Tongue (tissue), 2 donors: ENCODE results near the gene NR2F1-AS1. TPM values are rescaled to one million over a fixed set of nuclear protein-coding genes. Genes with fewer than 3 reads are reported as not detected.

Source experiments
- DNase-seq: peaks from one replicate; pipeline ENCODE4 v3.0.0-alpha.2; 2015
- total RNA-seq: library from RNA; depleted of rRNA; stranded (reverse); fragments of >200 nt; gene quantifications from one replicate; pipeline ENCODE4 v1.2.3, GENCODE V29; 2014

Gene NR2F1-AS1
- 16.7 TPM for total RNA-seq

DNA sequence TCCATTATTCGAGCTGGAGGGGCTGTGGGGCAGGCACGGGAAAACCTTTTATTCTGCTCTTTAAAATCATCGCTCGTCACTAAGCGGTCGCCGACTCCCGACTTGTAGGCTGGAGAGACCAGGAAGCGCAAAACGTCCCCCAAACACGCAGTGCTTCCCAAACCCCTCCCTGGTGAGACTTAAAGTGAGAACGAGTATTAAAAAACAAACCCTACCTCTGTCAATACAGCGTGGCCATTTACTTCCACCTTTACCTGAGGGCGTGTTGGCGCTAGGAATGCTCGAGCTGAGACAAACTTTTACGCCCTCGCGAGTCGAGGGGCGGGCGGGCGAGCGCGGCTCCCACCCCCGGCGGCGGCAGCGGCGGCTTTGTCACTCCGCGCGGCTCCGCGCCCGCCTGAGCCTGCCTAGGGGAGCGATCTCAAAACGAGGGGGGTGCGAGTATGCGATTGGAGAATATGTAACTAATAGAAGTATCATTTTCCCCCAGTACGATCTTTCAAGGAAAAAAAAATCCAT, at the start of gene NR2F1-AS1:
TSS of gene NR2F1-AS1 (minus strand) at position 293 of the 519 bp plus-strand sequence.
- DNase-seq, result peak; percentile 60

DNA sequence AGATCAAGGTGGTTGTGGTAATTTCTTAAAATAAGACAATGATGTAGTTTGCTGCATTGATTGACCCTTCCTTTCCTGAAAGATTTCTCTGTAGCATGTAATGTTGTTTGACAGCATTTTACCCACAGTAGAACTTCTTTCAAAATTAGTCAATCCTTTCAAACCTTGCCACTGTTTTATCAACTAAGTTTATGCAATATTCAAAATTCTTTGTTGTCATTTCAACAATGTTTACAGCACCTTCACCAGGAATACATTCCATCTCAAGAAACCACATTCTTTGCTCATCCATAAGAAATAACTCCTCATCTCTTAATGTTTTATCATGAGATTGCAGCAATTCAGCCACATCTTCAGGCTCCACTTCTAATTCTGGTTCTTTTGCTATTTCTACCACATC, 45.8 kb upstream of the NR2F1-AS1 start:
- no peak for DNase-seq

DNA sequence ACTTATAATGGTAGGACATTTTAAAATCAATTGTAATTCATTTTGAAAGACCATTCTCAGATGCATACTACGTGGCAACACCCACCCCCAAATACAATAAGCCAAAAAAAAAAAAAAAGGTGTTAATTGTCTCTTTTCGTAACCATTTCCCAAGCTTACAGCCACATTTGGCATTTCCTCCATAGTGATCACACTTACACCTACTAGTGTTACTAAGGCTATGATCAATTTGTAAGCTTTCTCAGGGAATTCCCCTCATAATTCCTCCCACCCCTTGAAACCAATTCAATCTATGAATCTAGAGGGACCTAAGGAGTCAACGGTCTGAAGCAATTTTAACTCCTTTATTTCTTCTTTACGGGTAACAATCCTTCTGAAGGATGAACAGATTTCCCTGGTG, 42.1 kb upstream of the NR2F1-AS1 start:
- DNase-seq, result no peak

DNA sequence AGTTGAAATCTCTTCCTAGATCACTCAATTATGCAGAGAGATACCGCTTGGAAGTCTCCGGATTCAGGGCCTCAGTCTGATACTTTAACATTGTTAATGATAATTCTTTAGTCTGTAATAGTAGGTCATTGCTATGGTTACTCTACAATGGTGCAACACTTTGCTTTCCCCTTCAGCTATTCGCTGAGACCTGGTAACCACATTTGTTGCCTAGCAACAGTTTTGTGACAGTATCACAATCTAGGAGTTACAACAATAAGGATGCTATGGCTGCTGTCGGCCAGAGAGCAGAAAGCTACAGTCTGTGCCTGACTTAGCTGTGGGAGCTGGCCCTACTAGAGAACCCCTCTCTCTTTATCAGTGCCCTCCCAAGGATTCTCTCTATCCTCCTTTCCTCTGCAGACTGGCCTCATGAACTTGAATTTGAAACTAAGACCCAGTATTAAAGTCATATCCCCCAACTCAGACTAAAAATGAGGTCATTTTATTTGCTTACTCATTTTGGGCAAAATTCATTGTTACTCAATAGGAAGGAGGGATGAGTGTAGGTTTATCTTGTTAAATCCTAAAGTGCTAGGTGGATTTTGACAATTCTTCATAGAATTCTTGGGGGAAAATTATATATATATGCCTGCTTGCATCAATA, 41.3 kb upstream of the NR2F1-AS1 start:
- peak; percentile 31 for DNase-seq

DNA sequence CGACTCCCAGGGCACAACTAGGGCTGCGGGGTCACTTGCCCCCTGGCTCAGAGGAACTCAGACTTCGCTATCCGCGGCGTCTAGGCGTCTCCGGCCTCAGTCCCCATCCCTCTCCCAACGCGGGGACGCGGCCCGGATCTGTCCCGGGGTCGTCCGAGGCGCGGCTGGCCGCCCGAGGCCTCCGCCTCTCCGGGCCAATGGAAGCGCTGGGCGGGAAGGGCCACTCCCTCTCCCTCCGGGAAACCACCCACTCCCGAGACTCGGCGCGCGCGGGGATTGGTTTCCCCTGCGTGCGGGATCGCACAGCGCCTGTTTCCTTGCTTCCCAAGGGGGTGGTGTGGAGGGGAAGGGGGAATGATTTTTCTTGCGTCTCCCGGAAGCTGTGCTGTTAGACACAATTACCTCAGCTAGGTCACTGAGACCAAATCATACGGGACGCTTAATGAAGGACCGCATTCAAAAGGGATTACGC, 40.3 kb upstream of the NR2F1-AS1 start:
- DNase-seq, result peak; percentile 75

DNA sequence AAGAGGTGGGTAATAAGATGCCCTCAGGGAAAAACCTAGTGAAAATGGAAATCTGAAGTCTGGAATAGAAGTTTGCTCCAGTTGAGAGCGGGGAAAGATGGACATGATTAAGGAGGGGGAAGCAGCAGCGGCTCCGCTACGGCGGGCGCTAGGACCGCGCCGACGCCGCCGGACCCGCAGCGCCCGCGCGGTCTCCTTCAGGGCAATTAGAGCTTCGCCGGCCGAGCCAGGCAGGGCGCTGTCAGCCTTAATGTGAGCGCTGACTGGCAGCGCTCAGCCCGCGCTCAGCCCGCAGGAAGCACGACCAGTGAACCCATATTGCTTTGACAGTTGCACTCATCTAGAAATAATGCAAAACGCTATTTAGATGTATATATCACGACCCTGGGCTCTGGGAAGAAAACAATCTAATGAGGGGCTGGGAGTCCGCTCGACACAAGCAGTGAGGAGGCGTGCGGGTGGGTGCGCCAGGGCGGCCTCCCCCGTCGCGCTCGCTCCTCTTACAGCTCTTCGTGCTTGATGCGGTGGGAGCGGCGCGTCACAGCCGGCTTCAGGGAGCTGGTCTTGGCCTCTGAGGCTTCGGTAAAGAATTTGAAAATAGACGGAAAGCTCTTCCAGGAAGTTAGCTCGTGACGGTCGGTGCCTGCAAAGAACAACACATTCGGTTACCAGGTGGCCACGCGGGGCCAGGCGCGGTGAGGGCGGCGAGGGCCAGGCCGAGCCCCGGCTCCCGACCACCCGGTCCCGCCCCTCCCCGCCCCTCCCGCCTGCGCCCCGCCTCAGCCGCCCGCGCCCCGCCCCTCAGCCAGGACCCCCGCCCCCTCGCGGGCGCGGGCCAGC, 39.7 kb upstream of the NR2F1-AS1 start:
- peak; percentile 77 for DNase-seq

DNA sequence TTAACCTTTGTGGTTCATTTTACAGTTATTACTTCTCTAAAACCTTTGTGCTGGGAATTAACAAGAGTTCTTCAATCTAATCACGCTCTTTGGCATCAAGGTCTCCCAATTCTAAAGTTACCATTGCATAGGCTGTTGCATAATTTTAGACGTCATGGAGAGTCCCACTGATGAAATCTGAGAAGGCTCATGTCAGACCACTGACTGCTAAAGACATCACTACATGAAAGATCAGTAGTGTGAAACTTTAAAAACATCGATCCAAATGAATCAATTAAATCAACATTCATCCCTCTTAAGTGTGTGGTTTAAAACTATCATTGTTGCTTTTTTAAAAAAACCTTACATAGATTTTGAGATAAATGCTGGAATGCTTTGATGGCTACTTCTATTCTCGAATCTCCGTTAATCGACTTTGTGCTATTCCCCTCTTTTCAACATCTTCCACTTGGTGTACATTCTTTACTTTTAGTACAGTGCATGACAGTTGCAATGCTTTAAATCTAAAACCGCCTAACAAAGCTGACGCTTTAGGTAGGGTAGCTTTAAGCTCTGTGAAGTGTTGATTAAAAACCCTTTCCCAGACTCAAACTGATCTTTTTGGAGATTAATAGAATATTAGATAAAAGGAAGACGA, 35.6 kb upstream of the NR2F1-AS1 start:
- no peak for DNase-seq

DNA sequence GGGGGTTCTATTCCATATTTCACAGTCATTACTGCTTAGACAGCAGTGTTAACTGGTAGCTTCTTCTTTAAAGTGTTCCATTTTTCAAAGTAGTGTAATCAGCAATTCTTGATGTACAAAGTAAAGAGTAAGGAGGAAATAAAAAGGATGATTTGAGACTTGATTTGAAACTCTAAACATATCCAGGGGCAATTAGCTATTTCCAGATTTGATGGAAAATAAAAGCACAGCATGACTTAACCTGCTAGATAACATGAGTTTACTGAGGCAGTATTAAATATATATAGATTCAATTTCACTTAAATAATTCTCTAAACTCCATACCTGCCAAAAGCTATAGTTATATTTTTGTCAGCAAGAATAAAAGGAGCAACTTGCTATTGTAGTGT, 31.8 kb upstream of the NR2F1-AS1 start:
- DNase-seq, result no peak

DNA sequence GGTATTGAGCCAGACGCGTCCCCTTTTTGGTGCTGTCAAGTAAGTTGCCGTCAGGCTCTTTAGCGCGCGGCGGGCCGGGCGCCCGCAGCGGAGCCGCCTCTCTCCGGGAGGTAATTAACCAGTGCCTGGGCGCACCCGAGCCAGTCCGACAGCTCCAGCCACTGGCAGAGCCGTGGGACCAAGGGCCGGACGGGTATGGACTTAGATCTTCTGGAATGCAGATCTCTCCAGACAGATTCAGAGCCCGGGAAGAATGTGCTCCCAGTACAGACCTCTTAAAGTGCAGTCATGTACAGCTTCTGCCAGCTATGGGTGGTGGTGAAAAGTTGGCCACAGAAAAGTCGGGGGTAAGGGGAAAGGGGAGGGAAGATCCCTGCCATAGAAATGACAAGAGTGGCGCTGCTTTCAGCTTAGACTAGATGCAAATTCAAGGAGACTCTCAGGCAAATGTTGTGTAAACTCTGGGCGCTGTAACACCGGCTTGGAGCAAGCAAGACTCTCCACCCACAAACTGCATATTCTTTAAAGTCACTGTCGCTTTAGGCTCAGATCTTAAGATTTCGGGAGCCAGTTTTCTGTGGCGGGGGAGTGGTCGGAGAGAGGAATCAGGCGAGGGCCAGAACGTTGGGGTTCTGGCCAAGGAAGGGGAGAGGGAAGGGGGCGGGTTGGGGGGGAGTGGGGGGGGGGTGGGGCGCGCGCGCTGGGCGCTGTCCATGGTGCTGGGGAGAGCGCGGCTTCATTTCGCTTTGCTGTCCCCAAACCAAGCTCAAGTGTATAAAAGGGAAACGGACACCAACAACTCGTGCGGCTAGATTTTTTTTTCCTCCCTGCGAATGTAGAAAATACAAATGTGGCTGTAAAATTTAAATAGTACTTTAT, 31.2 kb upstream of the NR2F1-AS1 start:
- DNase-seq, result peak; percentile 66

DNA sequence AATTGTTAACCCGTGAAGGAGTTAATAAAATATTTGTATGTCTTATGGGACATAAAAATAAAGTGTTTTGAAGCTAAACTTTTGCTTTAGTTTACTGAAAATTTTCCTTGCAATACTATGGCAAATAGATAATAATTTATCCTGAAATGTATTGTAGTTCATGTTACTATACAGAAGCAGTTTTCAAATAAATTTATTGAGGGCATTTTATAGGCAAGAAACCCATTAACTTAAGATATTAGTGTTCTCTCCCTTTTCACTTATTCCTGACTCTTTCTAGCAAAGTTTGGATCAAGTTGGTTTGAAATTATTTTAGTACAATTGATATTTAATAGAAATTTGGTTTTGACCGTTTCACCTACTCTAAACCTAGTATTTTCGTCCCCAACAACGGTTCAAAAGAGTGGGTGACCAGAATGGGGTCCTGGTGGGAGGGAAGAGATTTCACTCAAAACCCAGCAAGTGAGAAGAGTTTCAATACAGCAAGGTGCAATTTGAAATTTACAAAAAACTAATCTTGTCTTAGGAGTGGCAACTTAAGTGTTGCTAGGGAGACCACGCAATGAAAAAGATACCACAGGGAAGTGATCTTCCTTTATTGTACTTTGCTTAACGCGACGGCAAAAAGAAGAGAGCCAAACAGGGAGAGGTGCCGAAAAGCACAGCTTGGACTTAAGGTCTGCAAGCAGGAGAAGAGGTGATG, 30.4 kb upstream of the NR2F1-AS1 start:
- DNase-seq, result peak; percentile 25

DNA sequence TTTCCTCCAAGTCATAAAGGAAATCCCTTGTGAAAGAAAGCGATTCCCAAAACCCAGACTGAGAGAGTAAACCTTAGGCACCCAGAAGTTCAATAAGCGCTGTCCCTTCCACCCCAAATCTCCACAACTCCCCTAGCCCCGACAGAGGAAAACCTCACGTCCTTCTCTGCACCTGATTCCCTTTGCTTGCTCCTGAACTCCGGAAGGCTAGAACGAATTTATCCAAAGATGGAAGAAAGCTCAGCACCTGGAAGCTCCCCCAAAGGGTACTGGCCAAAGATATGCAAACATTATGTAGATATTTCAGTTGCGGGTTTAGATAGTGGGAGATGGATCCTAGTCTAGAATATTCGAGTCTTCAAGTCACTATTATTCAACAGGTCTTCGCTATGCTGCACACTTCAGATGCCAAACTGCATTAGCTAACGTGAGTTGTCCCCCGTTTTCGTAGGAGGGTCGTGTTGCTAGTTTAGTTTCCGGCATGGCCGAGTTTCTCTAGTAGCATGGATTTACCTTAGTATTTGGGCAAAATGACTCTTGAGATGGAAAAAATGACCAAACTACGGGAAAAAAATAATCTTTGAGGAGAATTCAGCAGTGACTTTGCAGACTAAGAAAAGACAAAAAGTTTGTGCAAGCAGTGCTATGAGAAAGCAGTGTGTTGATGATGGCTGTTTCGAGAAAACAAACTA, 29.7 kb upstream of the NR2F1-AS1 start:
- DNase-seq, result peak; percentile 25

DNA sequence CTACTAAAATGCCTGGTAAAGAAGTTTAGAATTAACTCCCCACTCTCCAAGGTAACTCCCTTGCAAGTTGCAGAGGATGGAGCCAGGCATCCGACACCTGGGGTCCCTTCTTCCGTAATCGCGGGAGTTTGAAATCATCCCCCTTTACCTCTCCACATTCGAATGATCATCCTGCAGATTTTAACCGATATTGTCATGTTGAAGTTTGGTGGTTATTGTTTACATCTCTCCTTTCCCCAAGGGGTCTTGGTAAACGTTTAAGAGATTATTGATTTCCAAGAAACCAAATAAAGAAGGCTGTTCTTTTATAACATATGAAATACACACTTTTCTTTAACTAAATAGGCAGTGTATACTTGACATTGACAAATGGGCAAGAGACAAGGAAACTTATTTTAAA, 28.7 kb upstream of the NR2F1-AS1 start:
- no peak for DNase-seq

DNA sequence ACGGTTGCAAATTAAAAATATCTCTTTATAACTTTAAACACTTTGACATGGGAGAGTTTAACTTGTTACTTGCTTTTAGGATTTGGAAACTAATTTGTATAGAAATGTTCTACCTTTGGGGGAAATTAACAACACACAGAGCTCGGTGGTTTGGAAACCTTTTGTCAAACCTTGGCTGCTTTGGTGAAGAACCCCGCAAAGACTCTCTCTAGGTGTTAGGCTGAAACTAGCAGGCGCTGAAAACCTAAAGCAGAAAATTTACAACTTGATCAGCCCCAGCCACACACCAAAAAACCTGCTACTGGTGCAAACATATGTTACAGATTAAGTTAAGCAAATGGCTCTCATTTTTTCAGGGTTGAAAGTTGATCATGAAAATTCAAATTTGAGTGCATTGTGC, 27.8 kb upstream of the NR2F1-AS1 start:
- no peak for DNase-seq

DNA sequence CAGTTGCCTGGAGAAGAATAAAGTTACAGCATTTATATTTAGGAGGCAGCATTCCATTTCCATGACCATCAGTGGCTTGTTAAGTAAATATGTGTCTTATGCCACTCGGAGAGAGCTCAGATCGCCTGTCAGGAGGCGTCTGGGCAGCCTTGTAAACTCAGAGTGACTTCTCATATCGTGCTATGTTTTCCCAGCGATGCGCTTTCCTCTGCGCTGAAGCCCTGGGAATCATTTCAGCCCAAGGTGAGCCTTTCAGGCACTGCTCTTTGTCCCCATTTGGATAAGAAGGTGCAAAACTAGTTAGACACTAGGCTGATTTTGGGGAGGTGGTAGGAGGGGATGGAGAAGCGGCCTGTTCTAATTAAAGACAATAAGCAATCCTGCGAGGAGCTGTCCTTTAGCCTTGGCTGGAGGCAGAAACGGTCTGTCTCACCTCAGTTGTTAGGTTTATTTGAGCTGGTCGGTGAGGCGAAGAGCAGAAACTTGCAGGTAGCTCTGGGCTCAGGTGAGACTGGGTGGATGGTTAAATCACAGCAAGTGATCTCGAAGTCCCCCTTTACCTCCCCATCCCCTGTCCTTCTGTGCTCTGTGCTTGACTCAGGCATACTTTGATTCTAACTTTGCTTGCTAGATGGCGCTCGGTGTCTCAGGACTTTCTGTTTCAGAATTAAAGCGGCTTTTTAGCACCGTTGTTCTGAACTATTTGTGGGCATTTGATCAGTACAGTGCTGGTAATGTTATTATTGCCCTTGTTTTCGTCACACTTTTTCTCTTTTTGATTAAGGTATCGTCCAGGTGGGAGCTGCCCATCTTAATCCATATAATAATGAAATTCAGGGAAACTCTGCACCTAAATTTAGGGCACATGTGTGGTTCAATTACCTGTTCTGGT, 26.6 kb upstream of the NR2F1-AS1 start:
- peak; percentile 81 for DNase-seq

DNA sequence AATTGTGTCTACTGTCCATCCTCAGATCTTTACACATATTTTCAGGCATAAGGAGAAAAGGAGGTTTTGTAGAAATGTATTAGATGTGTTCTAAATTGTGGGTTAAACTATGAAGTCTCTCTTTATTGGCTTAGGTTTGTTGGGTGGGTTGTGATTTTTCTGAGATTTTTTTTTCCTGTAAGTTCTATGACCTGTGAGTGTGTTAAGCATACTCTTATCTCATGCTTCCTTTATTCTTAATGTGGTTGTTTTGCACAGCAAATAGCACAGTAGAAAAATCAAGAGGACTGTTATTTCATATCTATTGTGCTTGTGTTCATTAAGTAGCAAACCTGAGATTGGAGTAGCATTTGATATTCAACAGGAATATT, 25.3 kb upstream of the NR2F1-AS1 start:
- no peak for DNase-seq

DNA sequence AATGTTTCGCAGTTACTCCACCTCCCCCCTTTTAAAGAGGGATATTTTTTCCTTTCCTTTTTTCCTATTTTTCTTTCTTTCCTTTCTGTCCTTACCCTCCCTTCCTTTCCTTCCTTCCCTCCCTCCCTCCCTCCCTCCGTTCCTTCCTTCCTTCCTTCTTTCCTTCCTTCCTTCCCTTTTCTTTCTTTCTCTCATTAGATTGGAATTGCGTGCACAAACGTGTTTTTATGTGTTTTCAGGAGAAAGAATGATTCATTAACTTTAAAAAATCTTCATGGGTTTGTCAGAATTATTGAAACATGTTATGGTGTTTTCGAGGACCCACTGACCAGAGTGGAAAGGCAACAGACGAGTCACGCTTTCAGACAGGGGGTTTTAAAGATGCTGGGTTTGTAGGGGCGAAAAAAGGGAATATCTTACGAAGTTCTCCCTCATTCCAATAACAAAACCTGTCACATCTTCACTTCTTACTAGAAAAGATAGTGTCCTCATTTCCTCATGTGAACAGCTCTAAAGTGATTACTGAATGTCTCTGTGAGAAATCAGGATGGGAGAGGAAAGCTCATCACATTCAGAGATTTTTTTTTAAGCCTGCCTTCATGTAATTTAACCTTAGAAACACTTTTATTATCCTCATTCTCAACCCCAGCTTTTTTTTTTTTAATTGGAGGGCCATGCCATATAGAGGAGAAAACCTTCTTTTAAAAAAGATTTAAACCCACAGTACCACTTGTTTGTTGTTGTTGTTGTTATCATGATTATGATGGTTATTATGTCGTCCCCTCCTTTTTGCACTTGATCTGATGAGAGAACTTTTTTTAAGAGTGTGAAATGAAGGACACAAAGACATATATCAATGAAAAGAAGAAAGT, 23.9 kb upstream of the NR2F1-AS1 start:
- no peak for DNase-seq

DNA sequence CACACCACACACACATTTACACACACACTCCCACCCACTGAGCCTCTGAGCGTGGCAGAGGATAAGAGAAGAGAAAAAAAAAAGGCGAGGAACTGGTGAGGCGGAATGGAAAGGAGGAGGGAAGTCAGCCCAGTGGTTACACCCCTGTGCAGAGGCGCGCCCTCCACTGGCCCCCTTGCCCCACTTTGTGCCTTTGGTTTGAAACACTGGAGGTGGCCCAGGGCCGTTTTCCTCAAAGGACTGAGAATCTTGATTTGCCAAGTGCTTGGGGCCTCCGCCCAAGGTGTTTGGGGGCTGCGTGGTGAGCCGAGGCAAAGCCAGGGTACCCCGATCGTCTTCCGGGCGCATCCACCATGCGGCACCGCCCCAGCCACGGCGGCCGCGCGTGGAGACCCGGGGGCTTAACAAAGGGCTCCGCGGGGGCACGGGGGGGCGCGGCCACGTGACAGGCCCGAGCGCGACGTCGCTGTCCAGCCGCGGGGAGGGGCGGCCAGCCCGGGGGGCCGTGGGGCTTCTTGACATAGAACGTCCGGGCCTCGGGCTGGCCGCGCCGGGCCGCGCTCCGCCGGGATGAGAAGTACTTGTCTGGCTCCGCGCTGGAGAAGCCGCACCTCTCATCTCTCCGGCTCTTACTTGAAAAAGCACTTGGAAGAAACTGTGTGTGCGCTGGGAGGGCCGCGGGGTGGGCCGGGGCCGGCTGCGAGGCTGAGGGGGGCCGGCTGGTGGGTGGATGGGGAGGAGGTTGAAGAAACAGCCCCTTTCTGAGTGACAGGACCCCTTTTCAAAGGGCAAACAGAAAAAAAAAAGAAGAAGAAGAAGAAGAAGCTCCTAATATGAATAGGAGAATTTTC, 23.0 kb upstream of the NR2F1-AS1 start:
- DNase-seq, result peak; percentile 59
